GM21825 (cell line): ENCODE results near the gene ZCWPW2.

Experiments
- ATAC-seq: cut with Tn5 transposase; IDR thresholded peaks from one replicate; pipeline ENCODE4 v1.9.1; 2021; ENCODE audit warnings: mild to moderate bottlenecking, moderate library complexity; ENCODE audit not compliant: unreplicated experiment

ZCWPW2 gene

DNA sequence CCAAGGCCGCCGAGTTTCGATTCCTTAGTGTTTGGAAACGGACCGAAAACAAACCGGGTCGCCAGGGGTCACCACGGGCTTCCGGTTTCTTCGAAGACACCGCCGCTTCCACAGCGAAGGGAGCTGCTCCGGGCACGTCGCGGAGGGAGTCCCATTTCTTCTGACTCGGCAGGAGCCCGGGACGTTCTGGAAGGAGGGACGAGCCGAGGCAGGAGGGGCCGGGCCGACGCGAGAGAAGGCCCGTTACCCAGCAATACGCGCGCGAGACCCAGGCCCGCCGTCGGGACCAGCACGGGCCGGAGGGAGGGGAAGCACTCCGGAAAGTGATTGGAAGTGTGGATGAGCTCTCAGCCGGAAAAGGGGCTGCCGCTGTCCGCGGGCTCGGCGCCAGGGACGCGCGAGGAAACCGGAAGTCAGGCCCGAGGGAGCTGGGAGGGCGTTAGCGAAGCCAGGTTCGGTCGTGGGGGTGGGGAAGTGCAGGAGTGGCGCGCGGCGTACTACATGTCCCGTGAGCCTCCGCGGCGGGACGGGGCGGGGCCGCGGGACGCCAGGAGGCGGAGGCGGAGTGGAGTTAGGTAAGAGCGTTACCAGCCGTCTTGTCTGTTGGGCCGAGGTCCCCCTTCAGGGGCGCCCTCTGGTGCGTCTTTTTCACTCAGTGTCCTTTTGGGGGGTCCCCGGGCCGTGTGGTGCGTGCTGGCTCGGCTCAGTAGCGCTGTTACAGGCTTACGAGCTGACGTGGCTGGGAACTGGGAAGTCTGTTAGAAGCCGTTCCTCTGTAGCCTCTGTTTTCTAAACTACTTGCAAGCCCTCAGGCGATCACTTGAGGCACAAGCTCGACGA lies at the start of gene ZCWPW2, which contains the start of gene AZI2:
Gene ZCWPW2 (plus strand): TSS at position 93 of the 840 bp plus-strand sequence. CDS start 64,348 bp downstream, outside the sequence.
Gene AZI2 (minus strand): TSS at position 196 of the 840 bp plus-strand sequence. CDS start 8,207 bp downstream, outside the sequence.
- ATAC-seq: peak; percentile 93

DNA sequence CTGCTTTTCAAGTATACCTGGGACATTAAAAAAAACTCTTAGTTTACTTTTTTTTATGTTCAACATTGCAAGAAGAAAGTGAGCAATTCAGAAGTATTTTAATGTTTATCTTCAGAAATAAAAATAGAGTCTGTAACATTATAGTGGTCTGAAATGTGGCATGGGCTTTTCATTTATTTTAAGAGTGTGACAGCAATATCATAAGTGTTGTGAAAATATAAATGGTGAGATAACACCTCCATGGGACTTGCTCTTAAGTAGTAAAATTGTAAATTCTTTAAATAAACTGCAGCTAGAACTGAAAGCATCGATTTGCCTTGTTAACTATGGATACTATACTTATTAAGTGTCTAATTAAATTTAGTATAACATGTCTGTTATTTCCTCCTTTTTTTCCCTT lies 48.8 kb upstream of the ZCWPW2 start:
- no peak for ATAC-seq

GRCh38 chr3:28300345-28300962 lies 48.1 kb upstream of the ZCWPW2 start:
- no peak for ATAC-seq

- ATAC-seq: no peak
Measured at GRCh38 chr3:28301688-28302087, 46.8 kb upstream of the ZCWPW2 start.

- no peak for ATAC-seq
Measured at GRCh38 chr3:28308196-28308595, 40.3 kb upstream of the ZCWPW2 start.

- no peak for ATAC-seq
Measured at GRCh38 chr3:28315711-28316110, 32.8 kb upstream of the ZCWPW2 start.

DNA sequence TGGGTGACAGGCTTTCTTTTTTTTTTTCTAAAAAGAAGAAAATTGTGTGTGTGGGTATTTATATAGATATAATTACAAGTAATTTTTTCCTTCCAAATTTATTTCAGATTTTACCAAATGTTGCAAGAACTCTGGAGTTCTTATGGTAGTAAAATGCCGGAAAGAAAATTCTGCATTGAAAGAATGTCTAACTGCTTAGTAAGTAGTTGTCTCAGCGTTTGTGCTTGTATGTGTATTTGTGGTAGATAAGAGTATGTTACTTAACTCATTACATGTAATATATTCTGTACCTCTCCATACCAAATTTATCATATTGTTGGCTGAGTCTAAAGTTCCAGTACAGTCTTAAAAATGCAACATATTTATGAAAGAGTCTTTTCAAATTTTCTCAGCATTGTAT lies 32.3 kb upstream of the ZCWPW2 start:
- no peak for ATAC-seq

- peak; percentile 81 for ATAC-seq
Measured at GRCh38 chr3:28317438-28318022, 31.0 kb upstream of the ZCWPW2 start.

DNA sequence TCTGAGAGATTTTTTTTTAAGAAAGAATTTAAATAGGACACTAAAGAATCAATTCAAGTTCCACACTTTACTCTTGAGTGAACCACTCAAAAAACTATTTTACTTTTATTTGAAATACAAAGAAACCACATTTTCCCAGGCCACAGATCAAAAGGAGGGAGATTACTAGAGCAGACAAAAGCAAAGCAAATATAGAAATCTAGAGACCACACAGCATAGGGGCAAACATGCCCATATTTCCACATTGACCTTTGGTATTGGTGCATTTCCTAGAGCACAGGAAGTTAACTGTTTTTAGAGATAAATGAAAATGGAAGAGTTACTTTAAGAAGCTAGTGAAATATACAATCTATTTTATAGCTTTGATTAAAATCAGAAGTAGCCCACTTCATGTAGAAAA lies 27.5 kb upstream of the ZCWPW2 start:
- ATAC-seq: no peak

DNA sequence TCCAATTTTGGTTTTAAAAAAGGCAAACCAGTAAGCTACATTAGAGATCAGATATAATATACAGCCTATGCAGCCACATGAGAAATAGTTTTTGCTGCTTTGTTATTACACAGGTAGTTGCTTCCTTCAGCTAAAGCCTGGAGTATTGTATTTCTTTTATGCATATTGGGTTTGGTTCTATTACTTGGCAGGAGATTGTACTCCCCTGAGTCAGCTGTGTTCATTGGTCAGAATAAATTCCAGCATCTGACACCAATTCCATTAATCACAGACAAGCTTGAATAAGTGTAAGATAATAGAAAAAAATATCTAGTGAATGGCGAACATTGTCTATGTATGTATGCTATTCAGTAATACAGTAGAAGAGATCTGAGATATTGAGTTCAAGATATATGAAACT lies 26.1 kb upstream of the ZCWPW2 start:
- ATAC-seq: no peak

DNA sequence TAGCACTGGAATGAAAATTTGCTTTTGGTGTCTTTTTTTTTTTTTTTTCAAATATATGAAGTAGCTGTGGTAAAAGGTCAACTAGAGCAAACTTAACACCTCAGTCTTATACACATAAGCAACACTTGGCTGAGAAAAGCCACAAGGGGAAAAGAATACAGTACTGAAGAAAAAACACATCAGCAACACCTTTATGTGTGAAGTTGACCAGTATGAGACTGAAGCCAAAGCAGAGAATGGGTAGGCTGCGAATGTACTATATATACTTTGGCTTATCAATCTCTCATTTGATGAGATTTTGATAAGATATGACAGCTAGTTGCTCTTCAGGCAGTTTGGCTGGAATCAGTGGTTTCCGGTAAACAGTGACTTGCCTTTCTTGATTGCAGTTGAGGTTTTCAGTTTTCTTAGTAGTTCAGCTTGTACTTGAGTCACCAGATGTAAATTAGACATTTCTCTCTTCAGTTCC lies 22.0 kb upstream of the ZCWPW2 start:
- peak; percentile 71 for ATAC-seq

DNA sequence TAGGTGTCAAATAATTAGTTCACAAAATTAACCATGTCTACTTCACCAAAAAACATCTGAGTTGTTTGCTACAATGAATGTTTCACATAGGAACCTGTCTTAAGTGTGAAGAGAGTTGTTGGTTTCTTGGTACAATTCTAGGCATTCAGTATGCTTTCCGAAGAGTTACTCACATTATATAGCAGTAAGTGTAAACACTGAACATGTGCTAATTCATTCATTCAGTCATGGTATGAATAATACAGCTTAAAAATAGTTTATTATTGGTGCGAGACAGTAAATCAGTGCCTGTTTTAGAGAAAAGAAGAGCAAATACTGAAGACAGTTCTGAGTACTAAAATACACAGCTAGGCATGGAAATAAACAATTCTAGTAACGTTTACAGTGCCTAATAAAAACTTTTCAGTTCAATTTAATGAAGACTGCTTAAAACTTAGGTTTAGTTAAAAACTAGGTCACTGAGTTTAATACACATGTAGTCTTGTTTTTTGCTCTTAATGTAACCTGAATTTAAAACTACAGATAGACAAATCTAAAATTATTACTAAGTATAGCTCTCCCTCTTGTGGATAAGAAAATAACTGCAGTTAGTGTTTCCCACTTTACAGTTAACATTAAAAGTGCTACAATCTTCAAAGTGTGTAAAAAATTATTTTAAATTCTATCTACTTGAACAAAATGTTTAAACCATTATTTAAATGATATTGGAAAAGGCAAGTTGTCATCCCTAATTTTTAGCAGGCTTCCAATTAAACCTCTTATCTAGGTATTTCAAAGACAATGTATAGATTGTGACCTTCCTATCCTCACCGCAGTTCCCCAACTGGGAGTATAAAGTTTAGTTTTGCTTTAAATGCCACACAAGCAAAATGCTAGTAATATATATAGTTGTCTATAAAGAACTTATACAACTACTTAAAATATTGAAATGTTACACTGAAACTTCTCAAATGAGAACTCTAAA lies 20.1 kb upstream of the ZCWPW2 start:
- ATAC-seq: peak; percentile 44

GRCh38 chr3:28334552-28334951 lies 14.0 kb upstream of the ZCWPW2 start:
- no peak for ATAC-seq

GRCh38 chr3:28335246-28335645 lies 13.3 kb upstream of the ZCWPW2 start:
- no peak for ATAC-seq

DNA sequence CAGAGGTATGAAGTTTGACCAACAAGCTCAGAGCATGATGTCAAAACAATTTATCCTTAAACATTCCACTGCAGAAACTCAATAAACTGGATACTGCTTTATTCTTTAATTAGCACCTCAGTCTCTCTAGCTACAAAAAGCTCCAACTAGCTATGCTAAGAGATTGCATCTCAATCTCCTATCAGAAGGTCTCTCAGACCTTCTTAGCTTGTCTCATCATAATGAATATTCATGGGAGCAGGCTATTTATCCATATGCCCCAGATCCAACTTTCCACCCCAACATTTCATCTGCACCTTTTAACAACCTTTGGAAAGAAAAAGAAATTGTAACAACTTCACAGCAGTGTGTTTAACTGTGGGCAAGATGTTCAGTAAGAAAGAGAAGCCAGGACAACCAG lies 11.3 kb upstream of the ZCWPW2 start:
- no peak for ATAC-seq

DNA sequence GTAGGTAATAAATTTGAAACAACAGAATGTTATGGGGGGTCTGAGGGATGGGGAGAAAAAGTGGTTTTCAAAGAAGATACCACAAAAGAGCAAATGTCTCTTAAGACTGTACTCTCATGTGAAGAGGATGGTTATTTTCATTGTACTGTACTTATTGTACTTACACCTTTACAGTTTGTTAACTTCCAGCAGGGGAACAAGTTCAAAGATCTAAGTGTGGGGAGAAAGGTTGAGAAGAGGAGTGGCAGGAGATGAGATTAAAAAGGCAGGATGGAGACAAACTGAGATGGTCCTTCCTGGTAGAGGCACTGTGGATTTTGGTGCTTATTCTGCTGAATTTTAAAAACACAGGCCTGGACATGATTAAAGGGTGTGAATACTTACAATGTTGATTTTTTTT lies 5.4 kb upstream of the ZCWPW2 start:
- ATAC-seq: no peak

DNA sequence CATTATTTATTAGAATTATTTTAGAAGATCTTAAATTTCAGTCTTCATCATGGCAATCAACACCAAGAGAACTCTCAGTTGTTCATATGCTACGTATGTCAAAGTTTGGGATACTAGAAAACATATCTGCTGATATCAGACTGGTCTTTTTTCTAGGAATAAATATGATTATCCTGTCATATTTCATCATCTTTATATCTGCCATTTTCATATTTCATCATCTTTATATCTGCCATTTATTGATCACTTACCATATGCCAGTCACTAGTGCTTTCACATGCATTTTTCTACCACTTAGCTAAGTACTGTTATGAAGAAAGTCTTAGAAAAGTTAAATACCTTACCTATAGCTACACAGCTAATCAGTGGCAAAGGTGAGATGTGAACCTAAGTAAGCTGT lies 2.8 kb upstream of the ZCWPW2 start:
- no peak for ATAC-seq

GRCh38 chr3:28347374-28348264 lies 902 bp upstream of the ZCWPW2 start:
- no peak for ATAC-seq

DNA sequence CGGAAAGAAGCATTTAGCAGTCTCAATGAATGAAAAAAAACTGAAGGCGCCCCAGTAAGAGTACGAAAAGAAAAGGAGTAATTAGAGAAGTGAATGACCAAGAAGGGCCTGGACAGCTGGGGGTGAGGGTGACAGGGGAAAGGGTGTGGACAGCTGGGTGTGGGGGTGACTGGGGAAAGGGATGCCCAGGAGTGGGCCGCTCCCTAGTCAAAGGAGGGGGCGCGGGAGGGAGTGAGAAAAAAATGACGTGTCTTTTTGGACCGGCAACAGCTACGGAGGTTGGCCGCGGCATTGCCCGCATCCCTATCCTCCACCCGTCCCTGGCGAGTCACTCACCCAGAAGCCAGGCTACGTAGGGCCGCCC lies 274 bp upstream of the ZCWPW2 start:
- no peak for ATAC-seq
